KMS-11 (cell line): ENCODE measurements around the gene OR8G5.

Experiments used
- H2AFZ ChIP-seq: fragments of 200-600 bp; sonication (generic); 2 replicates; pipeline ENCODE4 v1.6.1; 2016; ENCODE audit warnings: antibody characterized with exemption, mixed run types, low read depth
- H3K27ac ChIP-seq: fragments of 200-600 bp; sonication (generic); 2 replicates; pipeline ENCODE4 v1.6.1; 2016; ENCODE audit warnings: mild to moderate bottlenecking, mixed run types
- H3K27me3 ChIP-seq: fragments of 200-600 bp; sonication (generic); 2 replicates; pipeline ENCODE4 v1.6.1; 2017; ENCODE audit warnings: mild to moderate bottlenecking, low read depth, mixed run types, moderate library complexity; ENCODE audit not compliant: insufficient read depth
- H3K36me3 ChIP-seq: fragments of 200-600 bp; sonication (generic); 2 replicates; pipeline ENCODE4 v1.6.1; 2017; ENCODE audit warnings: mild to moderate bottlenecking, mixed run types; ENCODE audit not compliant: insufficient read depth
- H3K4me1 ChIP-seq: fragments of 200-600 bp; sonication (generic); 2 replicates; pipeline ENCODE4 v1.6.1; 2016; ENCODE audit warnings: mild to moderate bottlenecking, low read depth, mixed run types; ENCODE audit not compliant: poor library complexity, severe bottlenecking
- H3K4me2 ChIP-seq: fragments of 200-600 bp; sonication (generic); 2 replicates; pipeline ENCODE4 v1.7.0; 2016; ENCODE audit warnings: mild to moderate bottlenecking, mixed run types
- H3K4me3 ChIP-seq: fragments of 200-600 bp; sonication (generic); IDR thresholded peaks from 2 replicates; pipeline ENCODE4 v1.6.1; 2017; ENCODE audit warnings: low read depth, low read length, mixed read lengths; ENCODE audit not compliant: insufficient read depth
- H3K79me2 ChIP-seq: fragments of 200-600 bp; sonication (generic); 2 replicates; pipeline ENCODE4 v1.6.1; 2016; ENCODE audit warnings: low read depth, mixed run types; ENCODE audit not compliant: insufficient read depth
- H3K9ac ChIP-seq: fragments of 200-600 bp; sonication (generic); 2 replicates; pipeline ENCODE4 v1.6.1; 2016; ENCODE audit warnings: mild to moderate bottlenecking, mixed run types
- H4K20me1 ChIP-seq: fragments of 200-600 bp; sonication (generic); 2 replicates; pipeline ENCODE4 v1.6.1; 2016; ENCODE audit warnings: mild to moderate bottlenecking, mixed run types; ENCODE audit not compliant: insufficient read depth
- TF ChIP-seq, protein P1 (sequence below): fragments of 200-600 bp; sonication (generic); conservative IDR thresholded peaks from 2 replicates; pipeline ENCODE4 v1.6.1; 2017; ENCODE audit warnings: low read depth, mild to moderate bottlenecking, antibody characterized with exemption, low read length, moderate library complexity, mixed read lengths

The OR8G5 gene

DNA sequence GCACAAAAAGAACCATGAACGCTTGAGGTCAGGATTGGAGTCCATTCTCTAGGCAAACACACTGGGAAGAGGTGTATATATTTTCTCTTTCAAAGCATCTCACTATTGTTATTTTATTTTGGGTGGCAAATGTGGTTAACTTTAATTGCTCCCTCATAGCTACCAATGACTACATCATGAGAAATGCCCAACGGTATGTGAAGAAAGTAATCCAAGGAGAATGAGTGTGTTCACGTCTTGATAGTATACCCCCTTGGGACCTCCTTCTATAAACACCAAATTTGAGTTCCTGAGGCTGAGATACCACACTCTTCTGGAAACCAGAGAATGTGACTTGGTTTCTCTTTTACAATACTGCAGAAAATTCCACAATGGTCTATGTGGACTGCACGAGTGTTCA is 41.7 kb downstream of the OR8G5 start:
- H3K9ac ChIP-seq = no peak overlapping the region

DNA sequence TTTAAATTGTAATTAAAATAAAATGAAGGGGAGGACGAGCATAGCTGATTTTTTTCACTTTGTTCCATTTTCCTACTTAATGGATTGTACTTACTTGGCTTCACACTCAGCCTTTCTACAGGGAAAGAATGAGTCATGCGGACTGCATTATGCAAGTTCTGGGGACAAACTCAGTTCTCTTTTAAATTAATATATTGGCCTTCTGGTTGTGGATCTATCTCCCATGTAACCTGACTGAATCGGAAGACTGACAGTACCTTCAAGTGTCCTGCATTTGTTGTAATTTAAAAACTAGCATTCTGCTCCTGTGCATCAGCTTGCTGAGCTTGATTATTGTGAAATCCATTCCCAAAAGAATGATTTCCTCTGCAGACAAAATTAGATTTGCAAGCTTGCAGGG is 45.4 kb downstream of the OR8G5 start:
- Histone ChIP-seq H3K4me2 (no peak overlapping the region), H3K9ac (no peak overlapping the region)

More for the DNA sequence above, 41.7 kb downstream of the OR8G5 start:
- H3K79me2 ChIP-seq = no peaks in the 10 kb centered on the region
- no peak overlapping the region for H3K27ac ChIP-seq
- TF ChIP-seq, protein P1, sequence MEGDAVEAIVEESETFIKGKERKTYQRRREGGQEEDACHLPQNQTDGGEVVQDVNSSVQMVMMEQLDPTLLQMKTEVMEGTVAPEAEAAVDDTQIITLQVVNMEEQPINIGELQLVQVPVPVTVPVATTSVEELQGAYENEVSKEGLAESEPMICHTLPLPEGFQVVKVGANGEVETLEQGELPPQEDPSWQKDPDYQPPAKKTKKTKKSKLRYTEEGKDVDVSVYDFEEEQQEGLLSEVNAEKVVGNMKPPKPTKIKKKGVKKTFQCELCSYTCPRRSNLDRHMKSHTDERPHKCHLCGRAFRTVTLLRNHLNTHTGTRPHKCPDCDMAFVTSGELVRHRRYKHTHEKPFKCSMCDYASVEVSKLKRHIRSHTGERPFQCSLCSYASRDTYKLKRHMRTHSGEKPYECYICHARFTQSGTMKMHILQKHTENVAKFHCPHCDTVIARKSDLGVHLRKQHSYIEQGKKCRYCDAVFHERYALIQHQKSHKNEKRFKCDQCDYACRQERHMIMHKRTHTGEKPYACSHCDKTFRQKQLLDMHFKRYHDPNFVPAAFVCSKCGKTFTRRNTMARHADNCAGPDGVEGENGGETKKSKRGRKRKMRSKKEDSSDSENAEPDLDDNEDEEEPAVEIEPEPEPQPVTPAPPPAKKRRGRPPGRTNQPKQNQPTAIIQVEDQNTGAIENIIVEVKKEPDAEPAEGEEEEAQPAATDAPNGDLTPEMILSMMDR = no peak
- no peaks in the 10 kb centered on the region for H3K27me3 ChIP-seq
- H2AFZ ChIP-seq = no peak overlapping the region
- H3K4me2 ChIP-seq = no peak overlapping the region
- H4K20me1 ChIP-seq = no peaks in the 10 kb centered on the region
- H3K4me1 ChIP-seq = no peaks in the 10 kb centered on the region
- H3K36me3 ChIP-seq = no peaks in the 10 kb centered on the region
- H3K4me3 ChIP-seq = no peak overlapping the region

GRCh38 chr11:124302347-124303125 is 46.4 kb downstream of the OR8G5 start:
- Histone ChIP-seq H3K9ac (no peak overlapping the region), H2AFZ (no peak overlapping the region), H3K27ac (no peak overlapping the region), H3K4me1 (no peaks in the 10 kb centered on the region), H3K79me2 (no peaks in the 10 kb centered on the region), H3K36me3 (no peaks in the 10 kb centered on the region), H4K20me1 (no peaks in the 10 kb centered on the region), H3K4me3 (no peak overlapping the region), H3K4me2 (no peak overlapping the region), H3K27me3 (no peaks in the 10 kb centered on the region)
- TF ChIP-seq, protein P1 = no peak

More for the DNA sequence above, 45.4 kb downstream of the OR8G5 start:
- TF ChIP-seq, protein P1 = no peak
- H3K4me3 ChIP-seq = no peak overlapping the region
- no peaks in the 10 kb centered on the region for H3K79me2 ChIP-seq
- H2AFZ ChIP-seq = no peak overlapping the region
- no peaks in the 10 kb centered on the region for H3K27me3 ChIP-seq
- H4K20me1 ChIP-seq = no peaks in the 10 kb centered on the region
- H3K27ac ChIP-seq = no peak overlapping the region
- no peaks in the 10 kb centered on the region for H3K36me3 ChIP-seq
- H3K4me1 ChIP-seq = no peaks in the 10 kb centered on the region

GRCh38 chr11:124307093-124307492 is 50.9 kb downstream of the OR8G5 start:
- H3K27ac ChIP-seq = no peak overlapping the region
- no peaks in the 10 kb centered on the region for H3K4me1 ChIP-seq
- no peaks in the 10 kb centered on the region for H3K79me2 ChIP-seq
- H3K9ac ChIP-seq = no peak overlapping the region
- no peak overlapping the region for H3K4me2 ChIP-seq
- H4K20me1 ChIP-seq = no peaks in the 10 kb centered on the region
- no peaks in the 10 kb centered on the region for H3K36me3 ChIP-seq
- TF ChIP-seq, protein P1 = no peak
- no peaks in the 10 kb centered on the region for H3K27me3 ChIP-seq
- H2AFZ ChIP-seq = no peak overlapping the region
- H3K4me3 ChIP-seq = no peak overlapping the region
